Panc1 (cell line): ENCODE data around the gene GNL1. TPM values are rescaled to one million over a fixed set of nuclear protein-coding genes. Genes with fewer than 3 reads are reported as not detected.

Experiments used
- ATAC-seq: fragments of 200-7000 bp; cut with Tn5 transposase; 2 replicates; pipeline ENCODE4 v1.9.1; 2020; ENCODE audit warnings: mild to moderate bottlenecking, moderate library complexity
- BruUV-seq: library from RNA; stranded (reverse); fragments of 400-500 nt; replicated peaks from 2 replicates; lab custom pipeline; 2021; lab: Mats Ljungman, UMichigan
- CTCF ChIA-PET: fragments of 300-600 bp; sonication (Branson Sonifier 250); formaldehyde crosslinking; loops from one replicate; lab custom pipeline; 2022; ENCODE audit warnings: antibody characterized with exemption; lab: Charles Lee
- POLR2A ChIA-PET: fragments of 300-600 bp; sonication (Branson Sonifier 250); formaldehyde crosslinking; loops from one replicate; lab custom pipeline; 2022; ENCODE audit warnings: antibody characterized with exemption; lab: Charles Lee
- DNase-seq: peaks from one replicate; pipeline ENCODE4 v3.0.0-alpha.2; 2010; ENCODE audit warnings: low read depth, low spot score
- H3K27ac ChIP-seq: 2 replicates; pipeline ENCODE4 v1.5.1; 2011; ENCODE audit warnings: mild to moderate bottlenecking, low read length, inconsistent platforms
- H3K27me3 ChIP-seq: fragments of 200-500 bp; sonication (Bioruptor generic); 2 replicates; pipeline ENCODE4 v1.6.0; 2014; ENCODE audit warnings: low read length, inconsistent platforms; ENCODE audit not compliant: control insufficient read depth, insufficient read depth
- H3K36me3 ChIP-seq: fragments of 200-500 bp; sonication (Bioruptor generic); 2 replicates; pipeline ENCODE4 v1.5.1; 2014; ENCODE audit warnings: inconsistent platforms, mild to moderate bottlenecking, low read length, moderate library complexity; ENCODE audit not compliant: control insufficient read depth, insufficient read depth
- H3K4me1 ChIP-seq: 2 replicates; pipeline ENCODE4 v1.5.1; 2011; ENCODE audit warnings: inconsistent platforms, mild to moderate bottlenecking, low read length, moderate library complexity; ENCODE audit not compliant: control insufficient read depth, insufficient read depth
- H3K4me3 ChIP-seq, 2 experiments: 2 replicates each; pipeline ENCODE4 v1.5.1; 2011 to 2012; ENCODE audit warnings: low read depth in 2 of 2, low read length in 2 of 2, mild to moderate bottlenecking in 2 of 2, inconsistent platforms in 1 of 2, moderate library complexity in 1 of 2
- H3K9me3 ChIP-seq: fragments of 200-500 bp; sonication (Bioruptor generic); 2 replicates; pipeline ENCODE4 v1.5.1; 2014; ENCODE audit warnings: low read depth, mild to moderate bottlenecking, inconsistent platforms, low read length, moderate library complexity; ENCODE audit not compliant: control insufficient read depth, insufficient read depth
- CTCF ChIP-seq: fragments of 450-650 bp; IDR thresholded peaks from 2 replicates; pipeline ENCODE4 v1.5.1; 2017; ENCODE audit warnings: mild to moderate bottlenecking
- POLR2AphosphoS5 ChIP-seq: IDR thresholded peaks from 2 replicates; pipeline ENCODE4 v1.6.1; 2012; ENCODE audit warnings: mild to moderate bottlenecking, low read depth, low read length, moderate library complexity
- REST ChIP-seq, 2 experiments: IDR thresholded peaks; 2 replicates each; pipeline ENCODE4 v1.6.1; 2011 to 2012; ENCODE audit warnings: low read depth in 2 of 2, control low read depth in 1 of 2, low read length in 1 of 2, mild to moderate bottlenecking in 1 of 2, moderate library complexity in 1 of 2; ENCODE audit not compliant: insufficient read depth in 1 of 2
- SIN3A ChIP-seq: IDR thresholded peaks from 2 replicates; pipeline ENCODE4 v1.6.1; 2012; ENCODE audit warnings: low read depth, mild to moderate bottlenecking, low read length, moderate library complexity, borderline replicate concordance; ENCODE audit not compliant: insufficient read depth
- TCF7L2 ChIP-seq: IDR thresholded peaks from 2 replicates; pipeline ENCODE4 v1.6.1; 2011; ENCODE audit warnings: mild to moderate bottlenecking, low read depth, low read length, inconsistent platforms
- in situ Hi-C: cut with HindIII; loops from 2 replicates; pipeline ENCODE4 v1.10.0; 2016; ENCODE audit warnings: low sequenced_read_pairs, low pct_unique_long_range_greater_than_20kb
- intact Hi-C: fragments of 100-400 bp; cut with micrococcal nuclease; formaldehyde crosslinking; loops from one replicate; pipeline ENCODE4 v1.10.0; 2022; ENCODE audit not compliant: unreplicated experiment
- total RNA-seq: library from RNA; stranded (reverse); gene quantifications from one replicate; pipeline ENCODE4 v1.2.1, GENCODE V29; 2021; ENCODE audit not compliant: unreplicated experiment

GNL1 gene
- total RNA-seq, 1 experiment from 2014 or later: 90.6 TPM

GRCh38 chr6:30600451-30600961, 44.2 kb upstream of the GNL1 start:
- BruUV-seq: TSS peak; percentile 15
- Histone ChIP-seq H3K36me3 (peaks cover 13% of the 10 kb centered on the region; the same call in 1 of the 2 replicates), H3K27ac (no peak overlapping the region), H3K4me3 (no peak overlapping the region), H3K4me1 (no peaks in the 10 kb centered on the region), H3K27me3 (no peaks in the 10 kb centered on the region), H3K9me3 (no peaks in the 10 kb centered on the region)
- intact Hi-C loops: no loop called here
- ChIA-PET POLR2A (interaction anchor here (1.0 to 1.2 kb wide), 2 partner anchors 12 to 14 kb away, joined by 4 to 7 read pairs; no protein-coding TSS in a partner anchor), CTCF (no interaction called here)
- no peak for TF ChIP-seq SIN3A
- TF ChIP-seq POLR2AphosphoS5: no peak; the same call in none of the 2 replicates
- no peak for TF ChIP-seq REST (IDR thresholded peaks at IDR 0.05; ENCODE audit: insufficient read depth in 1 of 2, low read depth in 2 of 2, low read length in 1 of 2)
- TF ChIP-seq TCF7L2: no peak
- TF ChIP-seq CTCF: no peak
- ATAC-seq (0 out of 2 replicates have a peak, but pooled peaks have one; percentile 5), DNase-seq (no peak)
- in situ Hi-C loops: no loop called here

GRCh38 chr6:30599625-30600324, 43.5 kb upstream of the GNL1 start:
- intact Hi-C loops (loop anchor here (5.0 kb wide), 1 partner anchor 117 kb away; no protein-coding TSS in a partner anchor), in situ Hi-C loops (no loop called here)
- ATAC-seq (peak; percentile 4; the same call in 1 of the 2 replicates), DNase-seq (no peak)
- Histone ChIP-seq H3K27ac (no peak overlapping the region), H3K4me1 (no peaks in the 10 kb centered on the region), H3K9me3 (no peaks in the 10 kb centered on the region), H3K4me3 (no peak overlapping the region), H3K36me3 (peaks cover 10% of the 10 kb centered on the region; the same call in 1 of the 2 replicates), H3K27me3 (no peaks in the 10 kb centered on the region)
- POLR2A ChIA-PET: interaction anchor here (0.6 to 2.6 kb wide), 3 partner anchors 11 to 15 kb away, joined by 3 to 8 read pairs (median 7); no protein-coding TSS in a partner anchor
- CTCF ChIA-PET: interaction anchor here (3.7 kb wide), 1 partner anchor 58 kb away, joined by 16 read pairs; no protein-coding TSS in a partner anchor
- no TSS peak for BruUV-seq
- no peak for TF ChIP-seq CTCF
- TF ChIP-seq TCF7L2: no peak
- no peak for TF ChIP-seq SIN3A
- no peak for TF ChIP-seq POLR2AphosphoS5
- no peak for TF ChIP-seq REST (IDR thresholded peaks at IDR 0.05; ENCODE audit: insufficient read depth in 1 of 2, low read depth in 2 of 2, low read length in 1 of 2)
